Mesendoderm (in vitro differentiated cells): ENCODE data around the gene BCL11A.

Experiments
- DNase-seq: peaks from one replicate; pipeline ENCODE4 v3.0.0; 2013
- H2AK5ac ChIP-seq: 2 replicates; pipeline ENCODE4 v1.6.1; 2013; ENCODE audit warnings: low read length, inconsistent platforms
- H2BK120ac ChIP-seq: 2 replicates; pipeline ENCODE4 v1.6.1; 2013; ENCODE audit warnings: low read depth, mild to moderate bottlenecking, low read length, moderate library complexity, mixed read lengths
- H2BK15ac ChIP-seq: replicated peaks from 2 replicates; pipeline ENCODE4 v1.6.1; 2013; ENCODE audit warnings: low read depth, mild to moderate bottlenecking, moderate library complexity
- H2BK5ac ChIP-seq: 2 replicates; pipeline ENCODE4 v1.6.1; 2013; ENCODE audit warnings: low read length, inconsistent platforms
- H3K18ac ChIP-seq: 2 replicates; pipeline ENCODE4 v1.6.1; 2013; ENCODE audit warnings: mild to moderate bottlenecking, low read length, mixed read lengths
- H3K23ac ChIP-seq: one replicate; pipeline ENCODE4 v1.6.1; 2013; ENCODE audit warnings: low read length
- H3K27ac ChIP-seq: 2 replicates; pipeline ENCODE4 v1.5.1; 2013; ENCODE audit warnings: low read depth, mild to moderate bottlenecking, inconsistent platforms, low read length, moderate library complexity
- H3K27me3 ChIP-seq: 2 replicates; pipeline ENCODE4 v1.6.1; 2013; ENCODE audit warnings: low read length, control low read depth, mild to moderate bottlenecking, inconsistent platforms; ENCODE audit not compliant: insufficient read depth, poor library complexity
- H3K36me3 ChIP-seq: 2 replicates; pipeline ENCODE4 v1.6.1; 2013; ENCODE audit warnings: low read length, inconsistent platforms; ENCODE audit not compliant: control insufficient read depth, insufficient read depth
- H3K4ac ChIP-seq: one replicate; pipeline ENCODE4 v1.6.1; 2013; ENCODE audit warnings: low read depth, mild to moderate bottlenecking, low read length, moderate library complexity
- H3K4me1 ChIP-seq: 2 replicates; pipeline ENCODE4 v1.6.1; 2013; ENCODE audit warnings: low read depth, low read length, inconsistent platforms; ENCODE audit not compliant: control insufficient read depth
- H3K4me2 ChIP-seq: 2 replicates; pipeline ENCODE4 v1.6.1; 2013; ENCODE audit warnings: low read length
- H3K4me3 ChIP-seq: 2 replicates; pipeline ENCODE4 v1.5.1; 2013; ENCODE audit warnings: mild to moderate bottlenecking, low read length
- H3K56ac ChIP-seq: one replicate; pipeline ENCODE4 v1.6.1; 2013; ENCODE audit warnings: low read length
- H3K79me1 ChIP-seq: 2 replicates; pipeline ENCODE4 v1.6.1; 2013; ENCODE audit warnings: low read length, inconsistent platforms
- H3K79me2 ChIP-seq: 2 replicates; pipeline ENCODE4 v1.6.1; 2013; ENCODE audit warnings: mild to moderate bottlenecking, low read length; ENCODE audit not compliant: control insufficient read depth, insufficient read depth
- H3K9ac ChIP-seq: 2 replicates; pipeline ENCODE4 v1.6.1; 2013; ENCODE audit warnings: low read length, inconsistent platforms
- H4K5ac ChIP-seq: one replicate; pipeline ENCODE4 v1.6.1; 2013; ENCODE audit warnings: low read length
- H4K8ac ChIP-seq: one replicate; pipeline ENCODE4 v1.6.1; 2013; ENCODE audit warnings: low read depth, mild to moderate bottlenecking, control low read depth, low read length, moderate library complexity
- WGBS: extraction: QIAGEN DNeasy Blood & Tissue Kit; methylation state at CpG from one replicate; pipeline ENCODE4 v1.1.7; 2013; ENCODE audit warnings: low lambda C conversion rate, missing lambda C conversion rate; ENCODE audit not compliant: insufficient coverage; ENCODE audit errors: extremely low coverage; 5-methylcytosine and 5-hydroxymethylcytosine counted together

The BCL11A gene

GRCh38 chr2:60555066-60555782 lies 1.8 kb upstream of the BCL11A start:
- no peak overlapping the region for H2BK120ac ChIP-seq
- H3K36me3 ChIP-seq, result no peaks in the 10 kb centered on the region
- H2AK5ac ChIP-seq, result no peak overlapping the region
- DNase-seq, result peak; percentile 81
- peak overlapping the region; percentile 59 for H3K9ac ChIP-seq
- WGBS, result no CpG with 5 or more reads among the region's 43 CpGs
- peak overlapping the region; percentile 85 for H3K18ac ChIP-seq
- no peak overlapping the region for H3K4ac ChIP-seq
- H3K27ac ChIP-seq, result no peak overlapping the region
- H3K79me1 ChIP-seq, result no peaks in the 10 kb centered on the region
- no peak overlapping the region for H2BK5ac ChIP-seq
- H4K8ac ChIP-seq, result no peak overlapping the region
- no peaks in the 10 kb centered on the region for H3K4me1 ChIP-seq
- H3K4me3 ChIP-seq, result peak overlapping the region; percentile 14
- H3K23ac ChIP-seq, result no peak overlapping the region
- peak overlapping the region; percentile 15 for H3K4me2 ChIP-seq
- H3K27me3 ChIP-seq, result no peaks in the 10 kb centered on the region
- peak overlapping the region; percentile 82 for H3K56ac ChIP-seq
- H4K5ac ChIP-seq, result no peak overlapping the region
- H2BK15ac ChIP-seq, result no peak overlapping the region
- H3K79me2 ChIP-seq, result peaks cover 17% of the 10 kb centered on the region

- WGBS, result no CpG with 5 or more reads among the region's 28 CpGs
- Histone ChIP-seq H2BK15ac (peak overlapping the region; percentile 28), H2BK5ac (no peak overlapping the region), H3K79me2 (peaks cover 21% of the 10 kb centered on the region), H3K23ac (no peak overlapping the region), H3K36me3 (no peaks in the 10 kb centered on the region), H4K8ac (no peak overlapping the region), H4K5ac (no peak overlapping the region), H3K4me1 (no peaks in the 10 kb centered on the region), H3K79me1 (no peaks in the 10 kb centered on the region), H2AK5ac (no peak overlapping the region), H2BK120ac (peak overlapping the region; percentile 69), H3K9ac (peak overlapping the region; percentile 59), H3K18ac (peak overlapping the region; percentile 85), H3K27ac (peak overlapping the region; percentile 10), H3K27me3 (no peaks in the 10 kb centered on the region), H3K4ac (no peak overlapping the region), H3K56ac (peak overlapping the region; percentile 82), H3K4me2 (peak overlapping the region; percentile 15), H3K4me3 (peak overlapping the region; percentile 14)
- peak; percentile 69 for DNase-seq
These were observed 1.2 kb upstream of the BCL11A start for GRCh38 chr2:60554646-60555065.

- H3K4me2 ChIP-seq, result peak overlapping the region; percentile 15
- peak overlapping the region; percentile 26 for H3K4ac ChIP-seq
- H2BK120ac ChIP-seq, result peak overlapping the region; percentile 75
- H2BK5ac ChIP-seq, result peak overlapping the region; percentile 5
- no peak overlapping the region for H4K8ac ChIP-seq
- no peaks in the 10 kb centered on the region for H3K27me3 ChIP-seq
- no CpG with 5 or more reads among the region's 56 CpGs for WGBS
- no peak overlapping the region for H3K23ac ChIP-seq
- peak overlapping the region; percentile 59 for H3K9ac ChIP-seq
- no peaks in the 10 kb centered on the region for H3K4me1 ChIP-seq
- H3K36me3 ChIP-seq, result no peaks in the 10 kb centered on the region
- H3K4me3 ChIP-seq, result peak overlapping the region; percentile 14
- H2AK5ac ChIP-seq, result no peak overlapping the region
- DNase-seq, result peak; percentile 87
- peak overlapping the region; percentile 82 for H3K56ac ChIP-seq
- H2BK15ac ChIP-seq, result peak overlapping the region; percentile 61
- peak overlapping the region; percentile 10 for H3K27ac ChIP-seq
- no peaks in the 10 kb centered on the region for H3K79me1 ChIP-seq
- peak overlapping the region; percentile 85 for H3K18ac ChIP-seq
- no peak overlapping the region for H4K5ac ChIP-seq
- peaks cover 26% of the 10 kb centered on the region for H3K79me2 ChIP-seq
These were observed 706 bp upstream of the BCL11A start for GRCh38 chr2:60554074-60554645.

GRCh38 chr2:60552851-60553494 lies 481 bp downstream of the BCL11A start:
- no peak overlapping the region for H2BK15ac ChIP-seq
- H3K79me2 ChIP-seq, result peaks cover 33% of the 10 kb centered on the region
- H3K4me3 ChIP-seq, result peak overlapping the region; percentile 79
- H3K27me3 ChIP-seq, result no peaks in the 10 kb centered on the region
- no peak overlapping the region for H2AK5ac ChIP-seq
- no peaks in the 10 kb centered on the region for H3K4me1 ChIP-seq
- no CpG with 5 or more reads among the region's 38 CpGs for WGBS
- peak overlapping the region; percentile 70 for H3K4me2 ChIP-seq
- peak overlapping the region; percentile 99 for H3K18ac ChIP-seq
- no peak overlapping the region for H2BK5ac ChIP-seq
- no peak overlapping the region for H3K23ac ChIP-seq
- no peaks in the 10 kb centered on the region for H3K79me1 ChIP-seq
- no peak overlapping the region for H2BK120ac ChIP-seq
- H4K5ac ChIP-seq, result no peak overlapping the region
- H3K36me3 ChIP-seq, result no peaks in the 10 kb centered on the region
- H3K9ac ChIP-seq, result peak overlapping the region; percentile 85
- peak overlapping the region; percentile 96 for H3K56ac ChIP-seq
- no peak for DNase-seq
- no peak overlapping the region for H3K27ac ChIP-seq
- H4K8ac ChIP-seq, result no peak overlapping the region
- H3K4ac ChIP-seq, result no peak overlapping the region

GRCh38 chr2:60552078-60552850 lies 1.2 kb downstream of the BCL11A start:
- H2BK5ac ChIP-seq, result peak overlapping the region; percentile 31
- DNase-seq, result peak; percentile 80
- no peaks in the 10 kb centered on the region for H3K36me3 ChIP-seq
- peak overlapping the region; percentile 70 for H3K4me2 ChIP-seq
- H4K8ac ChIP-seq, result no peak overlapping the region
- H3K4ac ChIP-seq, result peak overlapping the region; percentile 38
- no CpG with 5 or more reads among the region's 49 CpGs for WGBS
- peak overlapping the region; percentile 99 for H3K18ac ChIP-seq
- H3K56ac ChIP-seq, result peak overlapping the region; percentile 96
- peak overlapping the region; percentile 79 for H3K4me3 ChIP-seq
- H3K23ac ChIP-seq, result no peak overlapping the region
- peaks cover 40% of the 10 kb centered on the region for H3K79me2 ChIP-seq
- H3K4me1 ChIP-seq, result no peaks in the 10 kb centered on the region
- H2AK5ac ChIP-seq, result no peak overlapping the region
- H3K79me1 ChIP-seq, result no peaks in the 10 kb centered on the region
- peak overlapping the region; percentile 18 for H2BK120ac ChIP-seq
- H3K27ac ChIP-seq, result peak overlapping the region; percentile 91
- H3K9ac ChIP-seq, result peak overlapping the region; percentile 85
- H3K27me3 ChIP-seq, result no peaks in the 10 kb centered on the region
- no peak overlapping the region for H2BK15ac ChIP-seq
- no peak overlapping the region for H4K5ac ChIP-seq
